Activated naive CD4-positive, alpha-beta T cell treated with anti-CD3 and anti-CD28 coated beads for 36 hours (primary cell): ENCODE data around the gene ARHGAP8. TPM values are rescaled to one million over a fixed set of nuclear protein-coding genes. Genes with fewer than 3 reads are reported as not detected.
"Not testable (repeated sequence)": the region's sequence is repeated elsewhere in the genome, so short reads cannot be mapped to it uniquely, and the experiment has no call there.

ENCODE experiments used
- CTCF ChIA-PET: fragments of 350-600 bp; sonication (Branson Sonifier 250); formaldehyde crosslinking; loops from one replicate; lab custom pipeline; 2021; ENCODE audit warnings: antibody characterized with exemption; lab: Charles Lee
- DNase-seq: peaks from one replicate; pipeline ENCODE4 v3.0.0-alpha.2; 2020
- H3K27ac Mint-ChIP-seq: one replicate; pipeline ENCODE4 v1.8.0; 2021; ENCODE audit warnings: mild to moderate bottlenecking, mixed read lengths
- H3K27me3 Mint-ChIP-seq: one replicate; pipeline ENCODE4 v1.8.0; 2021; ENCODE audit warnings: low read depth, mixed read lengths
- H3K36me3 Mint-ChIP-seq: one replicate; pipeline ENCODE4 v1.8.0; 2021; ENCODE audit warnings: low read depth, mixed read lengths
- H3K4me1 Mint-ChIP-seq: one replicate; pipeline ENCODE4 v1.8.0; 2021; ENCODE audit warnings: low read depth, mixed read lengths
- H3K4me3 Mint-ChIP-seq: one replicate; pipeline ENCODE4 v1.8.0; 2021; ENCODE audit warnings: mild to moderate bottlenecking, moderate library complexity, mixed read lengths
- H3K9me3 Mint-ChIP-seq: one replicate; pipeline ENCODE4 v1.8.0; 2021; ENCODE audit warnings: mixed read lengths
- intact Hi-C: fragments of 100-400 bp; cut with micrococcal nuclease; formaldehyde crosslinking; loops from one replicate; pipeline ENCODE4 v1.15.1; 2023
- total RNA-seq, 2 experiments: library from RNA; stranded (reverse); gene quantifications; one replicate each; pipeline ENCODE4 v1.2.3, GENCODE V29; 2021

Gene ARHGAP8
- total RNA-seq, 2 experiments from 2014 or later, result 1.6 to 2.7 TPM

GRCh38 chr22:44848791-44849420, 96.5 kb downstream of the ARHGAP8 start:
- intact Hi-C loops, result no loop called here
- H3K9me3 Mint-ChIP-seq, result peaks cover 3% of the 10 kb centered on the region
- peaks cover 4% of the 10 kb centered on the region for H3K4me1 Mint-ChIP-seq
- no peaks in the 10 kb centered on the region for H3K27me3 Mint-ChIP-seq
- no peak overlapping the region for H3K27ac Mint-ChIP-seq
- no peak for DNase-seq
- H3K4me3 Mint-ChIP-seq, result no peak overlapping the region
- H3K36me3 Mint-ChIP-seq, result no peaks in the 10 kb centered on the region
- CTCF ChIA-PET, result no interaction called here

- Mint-ChIP-seq H3K9me3 (no peaks in the 10 kb centered on the region), H3K27me3 (no peaks in the 10 kb centered on the region), H3K27ac (no peak overlapping the region), H3K4me1 (peaks cover 10% of the 10 kb centered on the region), H3K4me3 (no peak overlapping the region), H3K36me3 (no peaks in the 10 kb centered on the region)
- no peak for DNase-seq
- CTCF ChIA-PET, result interaction anchor here (0.7 kb wide), 1 partner anchor 17 kb away, joined by 3 read pairs; no protein-coding TSS in a partner anchor
- intact Hi-C loops, result no loop called here
Observed at GRCh38 chr22:44850946-44851345, 98.6 kb downstream of the ARHGAP8 start.

- DNase-seq, H3K27ac Mint-ChIP-seq, CTCF ChIA-PET, H3K9me3 Mint-ChIP-seq, intact Hi-C loops, H3K36me3 Mint-ChIP-seq, H3K4me3 Mint-ChIP-seq, H3K27me3 Mint-ChIP-seq: not testable (repeated sequence)
- H3K4me1 Mint-ChIP-seq, result peaks cover 10% of the 10 kb centered on the region
Observed at GRCh38 chr22:44854641-44855040, 102.3 kb downstream of the ARHGAP8 start.

GRCh38 chr22:44855855-44856254, 103.5 kb downstream of the ARHGAP8 start:
- CTCF ChIA-PET, result no interaction called here
- Mint-ChIP-seq H3K27ac (no peak overlapping the region), H3K27me3 (no peaks in the 10 kb centered on the region), H3K4me1 (peaks cover 10% of the 10 kb centered on the region), H3K4me3 (no peak overlapping the region), H3K36me3 (no peaks in the 10 kb centered on the region), H3K9me3 (no peaks in the 10 kb centered on the region)
- intact Hi-C loops, result no loop called here
- DNase-seq, result peak; percentile 9

GRCh38 chr22:44858819-44859218, 106.4 kb downstream of the ARHGAP8 start:
- H3K9me3 Mint-ChIP-seq, H3K4me1 Mint-ChIP-seq, CTCF ChIA-PET, H3K36me3 Mint-ChIP-seq, H3K27me3 Mint-ChIP-seq, DNase-seq, H3K4me3 Mint-ChIP-seq, intact Hi-C loops, H3K27ac Mint-ChIP-seq: not testable (repeated sequence)

GRCh38 chr22:44859641-44860040, 107.3 kb downstream of the ARHGAP8 start:
- H3K4me1 Mint-ChIP-seq, result peaks cover 2% of the 10 kb centered on the region
- CTCF ChIA-PET, result no interaction called here
- no peaks in the 10 kb centered on the region for H3K36me3 Mint-ChIP-seq
- H3K4me3 Mint-ChIP-seq, result no peak overlapping the region
- intact Hi-C loops, result no loop called here
- no peaks in the 10 kb centered on the region for H3K27me3 Mint-ChIP-seq
- no peak for DNase-seq
- no peaks in the 10 kb centered on the region for H3K9me3 Mint-ChIP-seq
- H3K27ac Mint-ChIP-seq, result no peak overlapping the region

GRCh38 chr22:44860311-44860710, 107.9 kb downstream of the ARHGAP8 start:
- no peak overlapping the region for H3K4me3 Mint-ChIP-seq
- CTCF ChIA-PET, result no interaction called here
- intact Hi-C loops, result no loop called here
- H3K4me1 Mint-ChIP-seq, result peaks cover 2% of the 10 kb centered on the region
- no peak for DNase-seq
- no peaks in the 10 kb centered on the region for H3K9me3 Mint-ChIP-seq
- H3K27ac Mint-ChIP-seq, result no peak overlapping the region
- no peaks in the 10 kb centered on the region for H3K27me3 Mint-ChIP-seq
- H3K36me3 Mint-ChIP-seq, result no peaks in the 10 kb centered on the region

GRCh38 chr22:44861245-44861644, 108.9 kb downstream of the ARHGAP8 start:
- H3K9me3 Mint-ChIP-seq, result no peaks in the 10 kb centered on the region
- H3K27me3 Mint-ChIP-seq, result no peaks in the 10 kb centered on the region
- no peak for DNase-seq
- no peak overlapping the region for H3K27ac Mint-ChIP-seq
- H3K36me3 Mint-ChIP-seq, result no peaks in the 10 kb centered on the region
- no peak overlapping the region for H3K4me3 Mint-ChIP-seq
- H3K4me1 Mint-ChIP-seq, result no peaks in the 10 kb centered on the region
- intact Hi-C loops, result no loop called here
- CTCF ChIA-PET, result no interaction called here

GRCh38 chr22:44862281-44862680, 109.9 kb downstream of the ARHGAP8 start:
- CTCF ChIA-PET, result no interaction called here
- intact Hi-C loops, result no loop called here

GRCh38 chr22:44862981-44863860, 110.8 kb downstream of the ARHGAP8 start:
- no peak for DNase-seq
- Mint-ChIP-seq H3K27ac (no peak overlapping the region), H3K4me3 (no peak overlapping the region), H3K9me3 (no peaks in the 10 kb centered on the region), H3K4me1 (no peaks in the 10 kb centered on the region), H3K36me3 (no peaks in the 10 kb centered on the region), H3K27me3 (no peaks in the 10 kb centered on the region)
- CTCF ChIA-PET, result no interaction called here
- intact Hi-C loops, result no loop called here

More at GRCh38 chr22:44862281-44862680, 109.9 kb downstream of the ARHGAP8 start:
- Mint-ChIP-seq H3K36me3 (no peaks in the 10 kb centered on the region), H3K9me3 (no peaks in the 10 kb centered on the region), H3K4me3 (no peak overlapping the region), H3K27me3 (no peaks in the 10 kb centered on the region), H3K4me1 (no peaks in the 10 kb centered on the region), H3K27ac (no peak overlapping the region)
- no peak for DNase-seq

GRCh38 chr22:44865193-44866057, 113.0 kb downstream of the ARHGAP8 start:
- intact Hi-C loops, result no loop called here
- Mint-ChIP-seq H3K9me3 (no peaks in the 10 kb centered on the region), H3K4me1 (no peaks in the 10 kb centered on the region), H3K4me3 (no peak overlapping the region), H3K27ac (no peak overlapping the region), H3K27me3 (no peaks in the 10 kb centered on the region), H3K36me3 (no peaks in the 10 kb centered on the region)
- CTCF ChIA-PET, result no interaction called here
- DNase-seq, result no peak

GRCh38 chr22:44869196-44869595, 116.8 kb downstream of the ARHGAP8 start:
- CTCF ChIA-PET, result no interaction called here
- H3K27me3 Mint-ChIP-seq, result peaks cover 3% of the 10 kb centered on the region

More at GRCh38 chr22:44869196-44869595, 116.8 kb downstream of the ARHGAP8 start:
- intact Hi-C loops, result no loop called here
- no peak overlapping the region for H3K4me3 Mint-ChIP-seq
- peaks cover 3% of the 10 kb centered on the region for H3K9me3 Mint-ChIP-seq
- H3K27ac Mint-ChIP-seq, result no peak overlapping the region
- DNase-seq, result no peak
- H3K4me1 Mint-ChIP-seq, result no peaks in the 10 kb centered on the region
- no peaks in the 10 kb centered on the region for H3K36me3 Mint-ChIP-seq
